SKM-1 (cell line): ENCODE measurements around the gene FCN1.

Experiments used
- DNase-seq: peaks from one replicate; lab custom pipeline; 2025; ENCODE audit not compliant: unreplicated experiment; lab: John Stamatoyannopoulos, UW

The FCN1 gene

GRCh38 chr9:134951994-134952393 lies 34.3 kb upstream of the FCN1 start:
- DNase-seq, result no peak

- DNase-seq, result no peak
These were observed 33.7 kb upstream of the FCN1 start for GRCh38 chr9:134951461-134951860.

GRCh38 chr9:134950386-134951210 lies 32.9 kb upstream of the FCN1 start:
- no peak for DNase-seq

- no peak for DNase-seq
These were observed 32.1 kb upstream of the FCN1 start for GRCh38 chr9:134949681-134950385.

- no peak for DNase-seq
These were observed 30.4 kb upstream of the FCN1 start for GRCh38 chr9:134948149-134948548.

GRCh38 chr9:134947265-134947955 lies 29.7 kb upstream of the FCN1 start:
- no peak for DNase-seq

GRCh38 chr9:134946663-134947062 lies 29.0 kb upstream of the FCN1 start:
- DNase-seq, result no peak

GRCh38 chr9:134945509-134946275 lies 28.0 kb upstream of the FCN1 start:
- no peak for DNase-seq

GRCh38 chr9:134944916-134945315 lies 27.2 kb upstream of the FCN1 start:
- DNase-seq, result no peak

GRCh38 chr9:134944351-134944802 lies 26.7 kb upstream of the FCN1 start:
- DNase-seq, result no peak

- DNase-seq, result no peak
These were observed 26.1 kb upstream of the FCN1 start for GRCh38 chr9:134943836-134944235.

- DNase-seq, result no peak
These were observed 25.7 kb upstream of the FCN1 start for GRCh38 chr9:134943411-134943810.

GRCh38 chr9:134942788-134943184 lies 25.1 kb upstream of the FCN1 start:
- DNase-seq, result no peak

- DNase-seq, result no peak
These were observed 24.5 kb upstream of the FCN1 start for GRCh38 chr9:134942011-134942787.

- no peak for DNase-seq
These were observed 22.8 kb upstream of the FCN1 start for GRCh38 chr9:134940236-134941208.

- DNase-seq, result no peak
These were observed 22.1 kb upstream of the FCN1 start for GRCh38 chr9:134939836-134940235.

- no peak for DNase-seq
These were observed 21.5 kb upstream of the FCN1 start for GRCh38 chr9:134939080-134939733.

- no peak for DNase-seq
These were observed 20.8 kb upstream of the FCN1 start for GRCh38 chr9:134938346-134939079.
